Stimulated activated CD4-positive, alpha-beta T cell treated with anti-CD3 and anti-CD28 coated beads, Interleukin-4, amount 100 ng/mL, for 48 hours (primary cell): ENCODE results near the gene KLK12.

ENCODE experiments used
- DNase-seq, 2 donors: peaks; one replicate each; pipeline ENCODE4 v3.0.0-alpha.2; 2020; ENCODE audit warnings: low read depth in 2 of 2

KLK12 gene

DNA sequence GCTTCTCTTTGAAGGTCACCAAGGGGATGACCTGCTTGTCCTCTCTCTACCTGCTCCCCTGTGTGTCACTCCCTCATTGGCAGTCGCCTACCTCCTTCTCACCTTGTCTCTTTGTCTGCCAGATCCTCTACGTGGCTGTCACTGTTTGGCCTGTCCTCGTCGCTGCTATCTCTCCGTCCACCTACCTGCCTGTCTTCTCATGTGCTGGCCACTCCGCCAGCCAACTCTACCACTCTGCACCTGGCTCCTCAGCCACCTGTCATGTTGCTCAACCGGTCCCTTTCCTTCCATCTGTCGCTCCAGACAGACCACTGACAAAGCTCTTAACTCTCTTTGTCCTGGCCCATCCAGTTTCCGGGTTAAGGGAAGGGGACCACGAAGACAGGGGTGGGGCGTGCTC lies at the start of gene KLK12:
Gene KLK12, minus strand, starts transcription at position 299 of the 400 bp plus-strand sequence. CDS start 381 bp downstream, outside the sequence.
- DNase-seq = no peak

DNA sequence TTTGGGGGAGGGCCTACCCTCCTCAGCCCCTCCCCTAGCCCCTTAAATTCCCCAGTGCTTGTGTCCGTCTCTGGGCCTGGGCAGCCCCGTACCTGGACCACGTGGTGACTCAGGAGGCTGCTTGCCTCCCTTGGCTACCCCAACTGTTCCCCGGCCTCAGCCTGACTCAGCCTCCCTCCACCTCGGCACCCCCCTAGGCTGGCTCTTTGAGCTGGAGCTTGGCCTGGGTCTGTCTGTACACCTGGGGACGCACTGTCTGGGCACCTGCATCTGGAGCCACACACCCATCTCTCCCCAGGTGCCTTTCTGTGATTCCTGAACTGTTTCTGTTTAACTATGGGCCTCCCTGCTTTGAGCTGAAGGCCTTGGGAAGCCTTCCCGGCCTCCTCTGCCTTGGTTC lies 49.7 kb upstream of the KLK12 start:
- DNase-seq = no peak

GRCh38 chr19:51083783-51084182 lies 49.0 kb upstream of the KLK12 start:
- no peak for DNase-seq

DNA sequence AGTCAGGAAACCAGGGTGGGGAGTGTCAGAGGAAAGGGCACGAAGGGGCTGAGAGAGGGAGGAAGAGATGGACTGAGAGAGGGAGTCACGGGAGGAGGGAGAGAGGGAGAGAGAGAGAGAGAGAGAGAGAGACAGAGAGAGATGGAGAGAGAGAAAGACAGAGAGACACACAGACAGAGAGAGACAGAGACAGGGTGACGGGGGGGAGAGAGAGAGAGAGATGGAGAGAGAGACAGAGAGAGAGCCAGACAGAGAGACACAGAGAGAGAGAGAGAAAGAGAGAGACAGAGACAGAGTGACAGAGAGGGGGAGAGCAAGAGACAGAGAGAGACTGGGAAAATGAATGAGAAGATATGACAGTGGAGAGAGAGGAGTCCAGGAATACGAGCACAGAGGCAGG lies 48.4 kb upstream of the KLK12 start:
- DNase-seq = no peak

- DNase-seq = no peak
Observed at GRCh38 chr19:51082611-51083010, 47.8 kb upstream of the KLK12 start, which contains the start of gene KLK14. TSS of gene KLK14 (minus strand) at chr19:51082887. CDS start at chr19:51082614, 273 bp downstream.

- DNase-seq = no peak
Observed at GRCh38 chr19:51081476-51081875, 46.7 kb upstream of the KLK12 start.

DNA sequence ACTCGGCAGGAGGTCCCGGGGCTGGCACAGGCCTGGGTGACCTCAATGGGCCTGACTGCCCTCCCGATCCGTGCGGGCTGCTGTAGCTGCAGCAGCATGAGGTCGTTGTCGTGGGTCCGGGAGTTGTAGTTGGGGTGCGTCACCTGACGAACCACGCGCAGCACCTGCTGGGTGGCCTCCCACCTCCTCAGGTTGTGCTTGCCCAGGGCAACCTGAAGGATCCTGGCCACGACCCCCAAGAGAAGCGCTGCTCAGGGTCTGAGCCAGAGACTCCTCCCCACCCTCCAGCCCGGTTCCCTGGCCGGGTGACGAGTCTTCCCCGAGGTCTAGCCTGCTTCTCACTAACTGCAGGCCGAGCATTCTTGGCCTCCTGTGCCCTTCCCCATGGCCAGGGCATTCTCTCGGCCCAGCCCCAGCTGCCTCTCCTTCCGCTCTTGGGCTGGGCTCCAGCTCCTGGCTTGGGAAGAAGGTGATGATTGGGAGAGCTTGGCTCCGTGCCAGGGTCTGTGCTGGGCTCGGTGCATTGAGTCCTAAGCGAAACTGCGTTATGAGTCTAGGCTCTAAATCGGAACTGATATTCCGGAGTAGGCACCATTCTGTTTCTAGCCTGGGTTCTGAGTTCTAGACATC lies 44.8 kb upstream of the KLK12 start:
- DNase-seq = no peak

DNA sequence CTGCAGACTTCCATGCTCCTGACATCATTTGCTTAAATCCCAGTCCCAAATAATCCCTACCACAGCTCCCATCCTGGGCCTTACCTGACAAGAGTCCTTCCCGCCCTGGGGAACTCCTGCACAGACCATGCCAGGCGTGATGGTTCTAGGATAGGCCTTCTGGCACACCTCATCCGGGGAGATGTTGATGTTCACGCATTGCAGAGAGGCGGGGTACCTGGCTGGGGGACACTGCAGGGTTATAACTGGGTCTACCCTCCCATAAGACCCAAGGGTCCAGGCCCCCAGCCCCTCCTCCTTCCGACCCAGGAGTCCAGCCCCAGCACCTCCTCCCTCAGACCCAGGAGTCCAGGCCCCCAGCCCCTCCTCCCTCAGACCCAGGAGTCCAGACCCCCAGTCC lies 43.9 kb upstream of the KLK12 start:
- DNase-seq = no peak

DNA sequence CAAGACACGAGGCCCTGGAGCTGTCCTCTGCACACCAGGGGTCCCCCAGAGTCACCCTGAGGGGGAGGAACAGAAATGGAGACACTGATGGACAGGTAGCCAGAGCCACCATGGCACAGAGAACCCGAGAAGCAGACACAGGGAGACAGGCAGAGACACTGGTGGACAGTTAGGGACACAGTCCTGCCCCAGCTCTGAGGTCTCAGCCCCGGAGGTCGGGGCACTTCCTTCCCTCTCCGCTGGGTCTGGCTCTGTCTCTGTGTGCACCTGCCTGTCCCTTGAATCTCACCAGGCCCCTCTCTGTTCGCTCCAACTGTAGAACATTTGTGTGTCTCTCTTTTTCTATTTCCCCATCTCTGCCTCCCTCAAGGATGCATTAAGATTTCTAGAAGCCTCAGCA lies 43.3 kb upstream of the KLK12 start:
- no peak for DNase-seq

GRCh38 chr19:51076631-51077213 lies 41.9 kb upstream of the KLK12 start:
- DNase-seq = no peak

GRCh38 chr19:51075998-51076397 lies 41.2 kb upstream of the KLK12 start:
- DNase-seq = no peak

DNA sequence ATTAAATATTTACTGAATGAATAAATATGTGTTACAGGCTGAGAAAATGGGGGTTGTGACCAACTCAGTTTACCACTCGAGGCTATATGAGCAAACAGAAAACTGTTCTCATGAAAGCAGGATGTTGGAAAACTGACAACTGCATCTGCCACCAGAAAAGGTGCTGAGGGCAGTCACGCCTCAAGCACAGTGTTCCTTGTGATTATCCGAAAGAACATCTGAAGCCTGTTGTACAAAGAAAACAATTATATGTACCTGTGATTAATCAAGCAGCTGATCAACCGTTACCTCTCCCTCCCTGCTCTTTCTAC lies 36.2 kb upstream of the KLK12 start:
- DNase-seq = no peak

DNA sequence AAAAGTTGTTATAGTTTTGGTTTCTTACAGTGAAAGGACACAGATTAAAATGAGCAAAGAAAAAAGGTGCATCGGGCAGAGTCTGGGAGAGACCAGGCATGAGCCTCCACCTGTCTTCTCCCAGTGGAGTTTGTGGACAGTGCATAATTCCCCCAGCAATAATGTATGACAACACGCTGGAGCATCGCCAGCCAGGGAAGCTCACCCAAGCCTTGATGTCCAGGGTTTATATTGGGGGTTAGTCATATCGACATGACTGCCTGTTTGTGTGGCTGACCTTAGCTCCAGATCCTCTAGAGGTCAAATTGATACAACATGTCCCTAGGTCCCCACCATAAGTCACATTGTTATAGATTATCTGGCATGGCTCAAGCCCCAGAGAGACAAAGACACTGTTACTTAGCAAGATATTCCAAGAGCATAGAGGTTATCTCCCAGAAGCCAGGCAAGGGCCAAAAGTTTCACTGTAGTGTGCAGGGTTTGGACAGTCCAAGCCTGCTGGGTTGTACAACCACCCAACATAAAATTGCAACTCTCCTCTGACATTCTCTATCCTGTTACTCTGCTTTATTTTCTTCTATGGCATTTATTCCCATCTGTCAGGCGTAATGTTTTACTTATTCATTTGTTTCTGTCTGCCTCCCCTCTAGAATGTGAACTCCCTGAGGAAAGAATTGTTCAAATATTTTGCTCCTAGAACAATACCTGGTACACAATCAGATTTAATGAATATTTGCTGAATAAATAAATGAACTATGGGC lies 35.7 kb upstream of the KLK12 start:
- no peak for DNase-seq

DNA sequence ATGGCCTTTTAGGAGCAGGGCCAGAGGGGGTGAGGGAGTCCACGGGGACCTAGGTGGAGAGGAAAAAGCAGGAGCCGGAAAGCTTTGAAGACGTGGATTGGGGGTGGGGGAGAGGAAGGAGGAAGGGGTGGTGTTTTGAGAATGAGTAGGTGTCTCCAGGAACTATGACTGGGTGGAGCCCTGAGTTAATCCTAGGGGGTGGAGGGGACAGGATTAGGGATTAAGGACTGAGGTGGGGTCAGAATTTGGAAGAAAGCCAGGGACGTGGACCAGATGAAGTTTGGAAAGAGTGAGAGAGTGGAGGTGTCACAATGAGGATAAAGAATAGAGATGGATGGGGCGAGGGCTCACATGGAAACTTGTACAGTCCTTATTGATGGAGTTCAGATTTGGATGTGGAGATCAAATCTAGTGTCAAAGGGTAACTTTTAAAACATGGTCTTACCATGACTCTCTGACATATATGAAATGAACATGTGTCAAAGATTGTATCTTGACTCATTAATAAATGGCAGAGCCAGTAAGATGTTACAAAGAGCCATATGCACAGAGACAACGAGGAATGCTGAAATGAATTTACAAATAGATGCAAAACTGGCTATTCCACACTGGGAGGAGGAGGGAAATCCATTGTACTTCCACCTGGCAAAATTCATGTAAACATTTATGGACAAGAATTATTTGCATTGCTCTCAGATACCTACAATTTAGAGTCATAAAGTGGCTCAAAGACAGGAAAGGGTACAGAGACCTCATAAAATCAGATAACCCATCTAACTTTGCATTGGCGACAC lies 31.8 kb upstream of the KLK12 start:
- DNase-seq = no peak

GRCh38 chr19:51065221-51065960 lies 30.6 kb upstream of the KLK12 start:
- DNase-seq = no peak

- no peak for DNase-seq
Observed at GRCh38 chr19:51064534-51065220, 29.9 kb upstream of the KLK12 start, which contains the start of gene KLK13. TSS of gene KLK13 (minus strand) at chr19:51065092. CDS start at chr19:51065067, 25 bp downstream.

DNA sequence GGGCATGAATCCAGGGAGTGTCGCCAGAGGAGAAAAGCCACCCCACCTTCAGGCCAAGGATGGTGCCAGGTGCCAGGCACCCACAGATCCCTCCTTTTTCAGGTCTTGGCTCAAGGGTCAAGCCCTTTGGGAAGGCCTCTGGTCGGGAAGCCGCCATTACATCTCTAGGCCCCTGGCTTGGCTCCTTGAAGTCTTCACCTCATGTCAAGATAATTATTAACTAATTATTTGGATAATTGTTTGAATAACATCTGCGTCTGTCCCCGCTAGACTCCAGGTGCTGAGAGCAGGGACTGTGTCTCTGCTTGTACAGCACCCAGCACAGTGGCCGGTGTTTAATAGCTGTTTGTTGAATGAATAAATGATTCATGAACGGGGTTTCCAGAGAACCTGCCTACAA lies 28.9 kb upstream of the KLK12 start:
- no peak for DNase-seq

- no peak for DNase-seq
Observed at GRCh38 chr19:51060973-51061372, 26.2 kb upstream of the KLK12 start.

DNA sequence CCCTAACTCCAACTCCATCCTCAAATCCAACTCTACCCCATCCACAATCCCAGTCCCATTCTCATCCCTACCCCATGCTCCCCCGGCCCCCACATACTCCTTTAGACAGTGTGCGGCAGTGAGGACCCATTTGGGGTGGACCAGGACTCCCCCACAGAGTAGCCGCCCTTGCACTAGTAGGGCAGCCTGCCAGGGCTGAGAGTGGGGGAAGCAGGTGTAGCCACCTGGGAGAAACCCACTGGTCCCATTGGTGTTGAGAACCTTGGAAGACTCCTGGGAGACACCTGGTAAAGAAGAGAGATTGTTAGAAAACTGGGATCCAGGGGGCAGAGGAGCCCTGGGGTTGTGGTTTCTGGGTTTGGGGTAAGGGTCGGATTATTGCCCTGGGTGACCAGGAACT lies 25.5 kb upstream of the KLK12 start:
- DNase-seq = no peak

DNA sequence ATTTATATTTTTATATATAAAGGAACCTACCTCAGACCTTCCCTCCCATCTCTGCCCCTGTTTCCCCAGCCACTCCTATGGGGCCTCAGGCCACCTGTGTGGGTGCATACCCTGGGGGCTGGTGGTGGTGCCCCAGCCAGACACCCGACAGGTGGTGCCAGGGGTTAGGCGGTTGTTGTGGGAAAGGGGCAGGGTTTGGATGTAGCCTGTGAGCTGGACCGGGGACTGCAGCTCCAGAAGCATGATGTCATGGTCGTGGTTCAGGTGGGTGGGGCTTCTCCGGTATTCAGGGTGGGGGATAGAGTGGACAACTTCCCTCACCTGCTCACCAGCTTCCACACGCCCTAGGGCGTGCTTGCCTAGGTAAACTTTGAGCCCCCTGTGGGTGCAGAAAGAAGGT lies 24.9 kb upstream of the KLK12 start:
- DNase-seq = no peak

DNA sequence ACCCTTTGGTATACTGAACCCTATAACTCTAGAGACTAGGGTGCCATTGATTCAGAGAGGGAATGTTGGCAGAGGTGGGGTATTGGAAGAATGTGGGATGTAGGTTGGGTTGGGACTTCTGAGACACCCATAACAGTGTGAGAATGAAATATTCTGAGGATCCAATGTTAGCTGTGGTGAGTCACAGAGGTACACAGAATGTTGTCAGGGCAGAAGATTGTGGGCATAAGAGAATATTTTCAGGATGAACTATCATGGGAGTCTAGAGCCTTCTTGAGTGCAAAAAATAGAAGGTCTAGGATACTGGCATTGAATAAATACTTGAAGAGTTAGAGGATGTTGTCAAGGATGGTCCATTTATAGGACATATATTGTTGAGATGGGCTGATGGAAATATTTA lies 21.1 kb upstream of the KLK12 start:
- no peak for DNase-seq
